Stimulated activated CD8-positive, alpha-beta memory T cell treated with anti-CD3 and anti-CD28 coated beads, Interleukin-2, amount 100 ng/mL, for 1 hour (primary cell): ENCODE measurements around the gene APBB2.

ENCODE experiments used
- DNase-seq, 2 donors: peaks; one replicate each; pipeline ENCODE4 v3.0.0-alpha.2; 2020; ENCODE audit warnings: low read depth in 2 of 2

APBB2 gene

DNA sequence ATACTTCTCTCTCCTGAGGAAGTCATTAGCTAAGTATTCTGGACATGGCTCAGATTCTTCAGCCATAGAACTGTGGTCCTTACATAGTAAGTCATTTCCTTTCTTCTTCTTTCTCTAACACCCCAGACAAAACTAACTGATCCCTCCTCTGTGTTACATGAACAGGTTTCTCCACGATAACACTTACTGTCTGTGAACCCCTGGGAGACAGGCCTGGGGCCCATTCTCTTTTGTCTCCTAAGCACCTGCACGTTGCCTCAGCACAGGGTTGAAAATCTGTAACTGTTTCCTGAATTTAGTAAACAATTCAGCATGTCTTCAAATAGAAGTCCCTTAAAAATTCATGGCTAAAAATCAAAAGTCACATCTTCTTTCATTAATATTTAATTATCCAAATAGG lies 24.7 kb downstream of the APBB2 start:
- DNase-seq = no peak

- no peak for DNase-seq
These were observed 25.3 kb downstream of the APBB2 start for GRCh38 chr4:41189076-41189475.

DNA sequence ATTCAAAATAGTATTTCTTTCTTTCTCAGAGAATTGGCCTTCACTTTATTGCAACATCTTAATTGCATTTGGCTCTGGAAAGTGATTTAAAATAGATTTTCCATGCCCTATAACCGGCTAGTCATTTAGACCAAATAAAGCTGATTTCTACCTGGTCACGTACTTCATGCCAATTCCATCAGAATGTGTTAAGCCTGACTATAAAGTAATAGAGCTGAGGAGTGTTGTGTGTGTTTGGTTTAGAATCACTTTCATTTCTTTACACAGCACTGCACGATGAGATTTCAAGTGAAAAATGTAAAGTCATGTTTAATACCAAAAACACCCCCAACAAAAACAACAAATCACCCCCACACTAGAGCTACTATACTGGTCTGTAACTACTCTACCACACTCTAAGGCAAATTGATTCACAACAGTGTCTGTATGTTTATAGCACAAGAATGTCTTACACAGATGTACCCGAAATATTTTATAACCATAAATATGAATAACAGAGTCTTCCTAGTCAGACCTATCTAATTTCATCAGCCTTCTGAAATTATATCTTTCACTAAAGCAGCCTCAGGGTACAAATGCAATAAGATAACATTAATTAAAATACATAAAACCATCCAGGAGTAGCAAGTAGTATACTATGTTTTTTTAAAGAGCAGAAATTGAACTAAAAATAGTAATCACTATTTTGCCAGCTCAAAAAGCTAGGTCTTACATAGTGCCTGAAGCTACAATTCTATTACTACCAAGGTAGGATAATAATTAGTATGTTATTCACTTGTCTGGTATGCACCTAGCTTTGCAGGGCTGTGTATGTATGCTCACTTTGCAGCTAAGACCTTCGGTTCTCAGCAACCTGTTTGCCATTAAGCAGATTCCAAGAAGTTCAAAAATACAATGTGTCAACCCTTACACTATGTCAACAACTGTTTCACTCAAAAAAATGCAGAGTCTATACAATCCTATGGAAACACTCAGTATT lies 28.4 kb downstream of the APBB2 start:
- DNase-seq = no peak

DNA sequence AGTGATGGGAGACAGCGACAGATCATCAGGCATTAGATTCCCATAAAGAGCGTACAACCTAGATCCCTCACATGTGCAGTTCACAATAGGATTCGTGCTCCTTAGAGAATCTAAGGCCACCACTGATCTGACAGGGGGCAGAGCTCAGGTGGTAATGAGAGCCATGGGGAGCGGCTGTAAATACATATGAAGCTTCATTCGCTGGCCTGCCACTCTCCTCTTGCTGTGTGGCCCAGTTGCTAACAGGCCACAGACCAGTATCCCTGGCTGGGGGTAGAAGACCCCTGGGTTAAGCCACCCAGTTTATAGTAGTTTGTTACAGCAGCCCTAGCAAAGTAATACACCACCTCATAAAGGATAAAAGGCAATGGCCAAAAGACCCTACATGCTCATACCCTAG lies 30.3 kb downstream of the APBB2 start:
- no peak for DNase-seq

DNA sequence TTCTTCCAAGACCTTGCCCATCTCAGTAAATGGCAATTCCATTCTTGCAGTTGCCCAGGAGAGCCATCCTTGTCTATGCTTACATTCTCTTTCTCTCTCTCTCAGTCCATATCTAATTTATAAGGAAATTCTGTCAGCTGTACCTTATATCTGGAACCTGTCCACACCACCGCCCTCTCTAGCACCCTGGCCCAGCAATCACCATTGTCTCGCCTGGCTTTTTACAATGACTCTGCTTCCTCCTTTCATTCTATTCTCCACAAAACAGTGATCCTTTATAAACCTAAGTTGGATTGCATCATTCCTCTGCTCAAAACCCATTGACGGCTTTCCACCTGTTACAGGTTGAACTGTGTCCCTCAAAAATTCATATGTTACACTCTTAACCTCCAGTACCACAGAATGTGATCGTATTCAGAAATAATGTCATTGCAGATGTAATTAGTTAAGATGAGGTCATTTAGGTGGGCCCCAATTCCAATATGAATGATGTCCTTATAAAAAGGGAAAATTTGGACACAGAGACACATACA lies 31.3 kb downstream of the APBB2 start:
- DNase-seq = no peak

DNA sequence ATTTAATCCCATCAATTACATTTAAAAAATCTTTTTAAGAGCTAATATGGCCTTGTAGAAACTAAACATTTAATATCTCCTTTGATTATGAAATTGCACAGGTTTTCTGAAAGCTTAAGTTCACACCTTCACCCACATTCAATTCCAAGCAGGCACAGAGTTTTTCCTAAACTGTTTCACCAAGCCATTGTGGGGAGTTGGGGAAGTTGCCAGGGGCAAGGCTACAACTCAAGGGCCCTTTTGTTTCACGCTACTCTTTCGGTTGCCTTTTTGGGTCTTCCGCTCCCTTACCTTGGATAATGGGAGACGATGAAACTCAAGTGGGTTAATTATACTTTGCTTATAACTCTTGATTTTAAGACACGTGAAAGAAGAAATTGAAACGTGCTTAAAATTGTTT lies 33.3 kb downstream of the APBB2 start:
- DNase-seq = no peak

GRCh38 chr4:41179498-41180195 lies 34.7 kb downstream of the APBB2 start:
- no peak for DNase-seq

- no peak for DNase-seq
These were observed 35.7 kb downstream of the APBB2 start for GRCh38 chr4:41178372-41179370.

DNA sequence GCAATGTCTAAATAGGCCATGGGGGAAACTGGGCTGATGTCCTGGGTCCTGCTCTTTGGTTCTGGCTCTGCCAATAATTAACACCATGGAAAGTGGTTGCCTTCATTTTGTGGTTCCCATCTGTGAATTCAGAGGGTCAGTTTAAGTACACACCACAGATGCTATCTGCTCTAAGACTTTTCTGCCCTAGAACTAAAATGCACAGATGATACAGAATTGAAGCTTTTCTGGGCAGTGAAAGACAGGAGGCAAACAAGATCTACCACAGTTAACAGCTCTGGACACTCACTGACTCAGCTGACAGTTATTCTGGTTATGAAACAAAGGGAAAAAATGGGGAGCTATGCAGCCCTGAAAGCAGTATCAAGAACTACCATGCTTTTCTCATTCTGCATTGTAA lies 37.3 kb downstream of the APBB2 start:
- no peak for DNase-seq

DNA sequence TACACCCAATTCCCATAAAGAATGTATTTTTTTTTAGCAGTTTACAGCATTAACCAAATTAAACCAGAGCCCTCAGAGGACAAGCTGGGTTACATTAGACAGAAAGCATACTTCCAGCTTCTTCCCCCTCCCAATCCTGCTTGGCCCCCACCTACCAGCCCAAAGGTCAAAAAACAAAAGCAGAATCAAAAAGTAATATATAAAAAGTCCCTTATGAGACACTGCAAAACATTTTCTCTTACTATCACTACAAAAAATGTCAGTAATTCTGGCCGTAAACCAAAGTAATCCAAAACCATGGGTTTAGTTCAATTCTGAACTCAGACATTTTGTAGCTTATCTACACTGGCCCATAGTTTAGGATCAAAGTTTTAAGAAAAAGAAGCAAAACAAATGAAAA lies 38.0 kb downstream of the APBB2 start:
- no peak for DNase-seq

- DNase-seq = no peak
These were observed 38.5 kb downstream of the APBB2 start for GRCh38 chr4:41175794-41176193.

GRCh38 chr4:41174444-41174843 lies 39.9 kb downstream of the APBB2 start:
- DNase-seq = no peak

- DNase-seq = no peak
These were observed 41.6 kb downstream of the APBB2 start for GRCh38 chr4:41172786-41173185.

DNA sequence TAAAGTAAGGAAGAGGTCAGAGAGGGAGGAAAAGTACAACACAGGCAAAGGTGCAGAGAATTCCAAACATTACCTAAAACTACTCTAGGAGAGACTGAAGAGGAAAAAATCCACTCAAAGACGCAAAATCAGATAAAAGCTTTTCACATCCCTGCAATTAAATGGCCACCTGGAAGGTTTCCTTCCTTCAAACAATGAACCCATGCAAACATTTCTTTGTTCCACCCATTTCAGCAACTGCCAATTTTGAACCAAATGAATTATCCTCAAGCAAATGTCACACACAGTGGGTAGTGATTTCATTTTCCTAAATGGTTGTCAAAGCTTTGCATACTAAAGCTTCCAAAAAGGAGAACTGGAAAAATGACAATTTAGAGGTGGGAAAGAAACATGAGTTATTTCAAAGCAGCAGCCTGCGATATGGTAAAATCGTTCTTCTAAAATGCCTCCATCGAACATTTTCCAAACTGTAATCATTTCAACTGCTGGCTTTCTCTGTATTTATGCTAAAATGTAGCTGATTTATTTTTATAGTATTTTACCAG lies 45.0 kb downstream of the APBB2 start:
- DNase-seq = no peak

- DNase-seq = no peak
These were observed 47.2 kb downstream of the APBB2 start for GRCh38 chr4:41167191-41167590.

DNA sequence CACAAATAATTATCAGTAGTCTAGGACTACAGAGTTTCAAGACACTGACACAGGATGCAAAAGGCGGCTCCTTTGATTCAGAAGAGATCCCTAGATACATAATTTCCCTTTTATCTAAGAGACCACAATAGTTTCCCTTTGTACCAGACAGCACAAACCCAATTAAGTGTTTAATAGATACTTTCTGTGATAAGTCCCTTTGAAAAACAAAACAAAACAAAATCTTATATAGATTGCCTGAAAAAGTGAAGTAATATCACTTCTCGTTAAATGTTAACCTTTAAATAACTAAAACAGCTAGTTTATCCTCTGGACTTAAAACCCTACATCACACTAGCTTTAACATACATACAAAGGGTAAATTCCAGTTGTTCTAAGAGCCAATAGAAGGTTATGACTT lies 49.9 kb downstream of the APBB2 start:
- DNase-seq = no peak

- DNase-seq = no peak
These were observed 53.0 kb downstream of the APBB2 start for GRCh38 chr4:41161355-41161754.

DNA sequence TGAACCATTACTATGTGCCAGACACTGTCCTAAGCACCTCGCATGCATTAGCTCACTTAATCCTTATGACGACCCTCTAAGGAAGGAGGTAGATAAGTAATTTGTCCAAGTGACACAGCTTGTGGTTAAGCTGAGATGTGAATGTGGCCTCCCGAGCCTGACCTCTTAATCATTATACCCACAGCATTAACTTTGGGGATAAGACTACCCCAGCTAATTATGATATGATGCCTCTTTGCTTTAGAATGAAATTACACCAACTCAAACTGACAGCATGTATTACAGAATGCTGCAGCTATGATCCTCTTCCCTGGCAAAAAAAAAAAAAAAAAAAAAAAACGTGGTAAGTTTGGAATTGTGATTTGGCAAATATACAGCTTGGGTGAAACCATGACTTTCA lies 53.5 kb downstream of the APBB2 start:
- DNase-seq = no peak

DNA sequence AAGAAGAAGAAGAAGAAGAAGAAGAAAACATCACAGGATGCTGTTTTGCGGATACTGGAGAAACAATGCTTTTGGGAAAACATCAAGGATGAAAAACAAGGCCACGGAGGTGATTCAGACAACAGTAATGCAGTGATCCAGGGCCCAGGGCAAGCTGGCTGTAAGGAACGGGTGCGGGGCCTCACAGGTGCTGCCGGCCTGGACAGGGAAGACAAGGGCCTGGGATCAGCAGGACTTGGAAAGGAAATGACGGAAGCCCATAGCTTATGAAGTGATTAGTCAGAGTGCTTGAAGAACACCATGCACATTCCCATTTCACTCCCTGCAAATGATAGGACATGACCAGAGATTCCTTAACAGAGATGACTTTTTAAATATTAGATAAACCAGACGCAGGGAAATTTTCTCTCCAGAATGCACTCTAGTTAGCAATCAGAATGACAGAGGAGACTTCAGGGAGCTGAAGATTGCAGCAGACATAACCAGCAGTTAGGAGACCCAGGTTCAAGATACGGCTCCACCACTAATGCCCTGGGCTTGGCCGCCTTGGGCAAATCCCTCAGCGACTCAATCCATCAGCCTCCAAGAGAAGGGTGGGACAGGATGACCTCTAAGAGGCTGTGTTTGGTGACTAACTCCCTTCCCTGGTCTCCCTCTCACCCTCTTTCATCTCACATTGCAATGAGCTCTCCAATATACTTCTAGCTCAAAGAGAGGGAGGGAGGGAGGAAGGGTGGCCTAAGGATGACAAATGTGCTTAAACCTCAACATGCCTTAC lies 54.1 kb downstream of the APBB2 start:
- DNase-seq = no peak

DNA sequence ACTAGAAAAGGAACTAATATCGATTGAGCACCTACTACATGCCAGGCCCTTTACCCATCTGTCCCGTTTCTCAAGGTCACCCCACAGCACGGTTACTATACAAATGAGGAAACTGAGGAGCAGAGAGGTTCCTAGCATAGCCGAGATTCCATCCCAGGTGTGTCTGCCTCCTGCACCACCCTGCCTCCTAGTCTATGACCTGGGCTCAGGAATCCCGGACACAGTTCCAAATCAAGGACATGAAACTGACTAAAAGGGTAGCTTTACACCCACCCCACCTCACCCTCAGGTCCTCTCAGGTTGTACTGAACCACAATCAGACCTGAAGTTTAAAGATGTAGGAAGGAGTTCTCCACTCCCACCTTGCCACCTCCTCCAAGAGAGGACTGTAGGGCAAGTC lies 55.6 kb downstream of the APBB2 start:
- no peak for DNase-seq

- DNase-seq = no peak
These were observed 56.1 kb downstream of the APBB2 start for GRCh38 chr4:41158274-41158673.
